ENCODE results near the gene SCARB1. TPM values are rescaled to one million over a fixed set of nuclear protein-coding genes. Genes with fewer than 3 reads are reported as not detected.

SCARB1 gene
- total and polyA plus RNA-seq, 2 donors, result 3.2 to 16.7 TPM

GRCh38 chr12:124875803-124876132, 12.1 kb upstream of the SCARB1 start:
- Histone ChIP-seq H3K36me3 (ENCODE audit: control insufficient read depth in 2 of 2, insufficient read depth in 2 of 2, low read length in 1 of 2) (no peaks in the 10 kb centered on the region), H3K27me3 (ENCODE audit: control insufficient read depth in 2 of 2, insufficient read depth in 1 of 2, low read length in 1 of 2) (no peaks in the 10 kb centered on the region), H3K9me3 (ENCODE audit: control insufficient read depth in 2 of 2, insufficient read depth in 1 of 2, low read length in 1 of 2) (no peaks in the 10 kb centered on the region), H3K4me3 (ENCODE audit: low read length in 2 of 2) (no peak overlapping the region), H3K4me1 (ENCODE audit: control insufficient read depth in 2 of 2, insufficient read depth in 2 of 2, low read length in 2 of 2) (peaks cover 0 to 4% of the 10 kb centered on the region in 2 donors), H3K27ac (ENCODE audit: low read depth in 1 of 2, low read length in 1 of 2) (no peak overlapping the region)
- no peak for DNase-seq (ENCODE audit: low read depth in 6 of 9, low spot score in 9 of 9)
- WGBS, result 96% methylated on average over 2 of the region's 2 CpGs

- WGBS, result 95% methylated on average over 14 of the region's 14 CpGs
- no peaks in the 10 kb centered on the region for H3K9me3 ChIP-seq (ENCODE audit: control insufficient read depth in 2 of 2, insufficient read depth in 1 of 2, low read length in 1 of 2)
- no peak overlapping the region for H3K4me3 ChIP-seq (ENCODE audit: low read length in 2 of 2)
- H3K36me3 ChIP-seq (ENCODE audit: control insufficient read depth in 2 of 2, insufficient read depth in 2 of 2, low read length in 1 of 2), result no peaks in the 10 kb centered on the region
- H3K27me3 ChIP-seq (ENCODE audit: control insufficient read depth in 2 of 2, insufficient read depth in 1 of 2, low read length in 1 of 2), result no peaks in the 10 kb centered on the region
- DNase-seq (ENCODE audit: low read depth in 6 of 9, low spot score in 9 of 9), result no peak
- H3K4me1 ChIP-seq (ENCODE audit: control insufficient read depth in 2 of 2, insufficient read depth in 2 of 2, low read length in 2 of 2), result peaks cover 0 to 4% of the 10 kb centered on the region in 2 donors
- no peak overlapping the region for H3K27ac ChIP-seq (ENCODE audit: low read depth in 1 of 2, low read length in 1 of 2)
These were observed 11.5 kb upstream of the SCARB1 start for GRCh38 chr12:124874988-124875802.

- Histone ChIP-seq H3K4me1 (ENCODE audit: control insufficient read depth in 2 of 2, insufficient read depth in 2 of 2, low read length in 2 of 2) (peaks cover 4 to 14% of the 10 kb centered on the region in 2 donors), H3K9me3 (ENCODE audit: control insufficient read depth in 2 of 2, insufficient read depth in 1 of 2, low read length in 1 of 2) (no peaks in the 10 kb centered on the region), H3K36me3 (ENCODE audit: control insufficient read depth in 2 of 2, insufficient read depth in 2 of 2, low read length in 1 of 2) (no peaks in the 10 kb centered on the region), H3K4me3 (ENCODE audit: low read length in 2 of 2) (no peak overlapping the region), H3K27me3 (ENCODE audit: control insufficient read depth in 2 of 2, insufficient read depth in 1 of 2, low read length in 1 of 2) (peaks cover 0 to 1% of the 10 kb centered on the region in 2 donors), H3K27ac (ENCODE audit: low read depth in 1 of 2, low read length in 1 of 2) (no peak overlapping the region)
- no peak for DNase-seq (ENCODE audit: low read depth in 6 of 9, low spot score in 9 of 9)
- 98% methylated on average over 4 of the region's 4 CpGs for WGBS
These were observed 10.5 kb upstream of the SCARB1 start for GRCh38 chr12:124874188-124874587.

- no peak overlapping the region for H3K4me3 ChIP-seq (ENCODE audit: low read length in 2 of 2)
- H3K27ac ChIP-seq (ENCODE audit: low read depth in 1 of 2, low read length in 1 of 2), result no peak overlapping the region
- peaks cover 6 to 24% of the 10 kb centered on the region in 2 donors for H3K4me1 ChIP-seq (ENCODE audit: control insufficient read depth in 2 of 2, insufficient read depth in 2 of 2, low read length in 2 of 2)
- no peak for DNase-seq (ENCODE audit: low read depth in 6 of 9, low spot score in 9 of 9)
- peaks cover 0 to 5% of the 10 kb centered on the region in 2 donors for H3K27me3 ChIP-seq (ENCODE audit: control insufficient read depth in 2 of 2, insufficient read depth in 1 of 2, low read length in 1 of 2)
- whole genome bisulfite sequencing, result 96% methylated on average over 11 of the region's 11 CpGs
- no peaks in the 10 kb centered on the region for H3K36me3 ChIP-seq (ENCODE audit: control insufficient read depth in 2 of 2, insufficient read depth in 2 of 2, low read length in 1 of 2)
- no peaks in the 10 kb centered on the region for H3K9me3 ChIP-seq (ENCODE audit: control insufficient read depth in 2 of 2, insufficient read depth in 1 of 2, low read length in 1 of 2)
These were observed 8.5 kb upstream of the SCARB1 start for GRCh38 chr12:124872068-124872719.

- Histone ChIP-seq H3K27ac (ENCODE audit: low read depth in 1 of 2, low read length in 1 of 2) (no peak overlapping the region), H3K9me3 (ENCODE audit: control insufficient read depth in 2 of 2, insufficient read depth in 1 of 2, low read length in 1 of 2) (no peaks in the 10 kb centered on the region), H3K4me3 (ENCODE audit: low read length in 2 of 2) (no peak overlapping the region), H3K4me1 (ENCODE audit: control insufficient read depth in 2 of 2, insufficient read depth in 2 of 2, low read length in 2 of 2) (peaks cover 6 to 31% of the 10 kb centered on the region in 2 donors), H3K36me3 (ENCODE audit: control insufficient read depth in 2 of 2, insufficient read depth in 2 of 2, low read length in 1 of 2) (no peaks in the 10 kb centered on the region), H3K27me3 (ENCODE audit: control insufficient read depth in 2 of 2, insufficient read depth in 1 of 2, low read length in 1 of 2) (peaks cover 0 to 5% of the 10 kb centered on the region in 2 donors)
- DNase-seq (ENCODE audit: low read depth in 6 of 9, low spot score in 9 of 9), result no peak
- 96% methylated on average over 4 of the region's 4 CpGs for WGBS
These were observed 7.6 kb upstream of the SCARB1 start for GRCh38 chr12:124871297-124871696.

GRCh38 chr12:124870515-124870914, 6.9 kb upstream of the SCARB1 start:
- Histone ChIP-seq H3K27ac (ENCODE audit: low read depth in 1 of 2, low read length in 1 of 2) (no peak overlapping the region), H3K4me1 (ENCODE audit: control insufficient read depth in 2 of 2, insufficient read depth in 2 of 2, low read length in 2 of 2) (peaks cover 6 to 31% of the 10 kb centered on the region in 2 donors), H3K36me3 (ENCODE audit: control insufficient read depth in 2 of 2, insufficient read depth in 2 of 2, low read length in 1 of 2) (no peaks in the 10 kb centered on the region), H3K4me3 (ENCODE audit: low read length in 2 of 2) (no peak overlapping the region), H3K9me3 (ENCODE audit: control insufficient read depth in 2 of 2, insufficient read depth in 1 of 2, low read length in 1 of 2) (no peaks in the 10 kb centered on the region), H3K27me3 (ENCODE audit: control insufficient read depth in 2 of 2, insufficient read depth in 1 of 2, low read length in 1 of 2) (peaks cover 0 to 5% of the 10 kb centered on the region in 2 donors)
- no peak for DNase-seq (ENCODE audit: low read depth in 6 of 9, low spot score in 9 of 9)
- WGBS, result 99% methylated on average over 4 of the region's 4 CpGs

- peak in 1 of 9 donors; percentile 49 for DNase-seq (ENCODE audit: low read depth in 6 of 9, low spot score in 9 of 9)
- Histone ChIP-seq H3K36me3 (ENCODE audit: control insufficient read depth in 2 of 2, insufficient read depth in 2 of 2, low read length in 1 of 2) (no peaks in the 10 kb centered on the region), H3K4me1 (ENCODE audit: control insufficient read depth in 2 of 2, insufficient read depth in 2 of 2, low read length in 2 of 2) (peaks cover 8 to 35% of the 10 kb centered on the region in 2 donors), H3K9me3 (ENCODE audit: control insufficient read depth in 2 of 2, insufficient read depth in 1 of 2, low read length in 1 of 2) (peaks cover 0 to 5% of the 10 kb centered on the region in 2 donors), H3K27ac (ENCODE audit: low read depth in 1 of 2, low read length in 1 of 2) (peak overlapping the region in 1 of 2 donors; percentile 38), H3K27me3 (ENCODE audit: control insufficient read depth in 2 of 2, insufficient read depth in 1 of 2, low read length in 1 of 2) (peaks cover 0 to 5% of the 10 kb centered on the region in 2 donors), H3K4me3 (ENCODE audit: low read length in 2 of 2) (peak overlapping the region in 1 of 2 donors; percentile 22)
- WGBS, result 20% methylated on average over 17 of the region's 17 CpGs
These were observed 5.5 kb upstream of the SCARB1 start for GRCh38 chr12:124869059-124869665.

- H3K4me3 ChIP-seq (ENCODE audit: low read length in 2 of 2), result peak overlapping the region in 1 of 2 donors; percentile 22
- DNase-seq (ENCODE audit: low read depth in 6 of 9, low spot score in 9 of 9), result peak in 1 of 9 donors; percentile 46
- H3K27ac ChIP-seq (ENCODE audit: low read depth in 1 of 2, low read length in 1 of 2), result peak overlapping the region in 1 of 2 donors; percentile 38
- peaks cover 0 to 5% of the 10 kb centered on the region in 2 donors for H3K27me3 ChIP-seq (ENCODE audit: control insufficient read depth in 2 of 2, insufficient read depth in 1 of 2, low read length in 1 of 2)
- peaks cover 10 to 36% of the 10 kb centered on the region in 2 donors for H3K4me1 ChIP-seq (ENCODE audit: control insufficient read depth in 2 of 2, insufficient read depth in 2 of 2, low read length in 2 of 2)
- no peaks in the 10 kb centered on the region for H3K36me3 ChIP-seq (ENCODE audit: control insufficient read depth in 2 of 2, insufficient read depth in 2 of 2, low read length in 1 of 2)
- WGBS, result 48% methylated on average over 11 of the region's 11 CpGs
- H3K9me3 ChIP-seq (ENCODE audit: control insufficient read depth in 2 of 2, insufficient read depth in 1 of 2, low read length in 1 of 2), result peaks cover 0 to 8% of the 10 kb centered on the region in 2 donors
These were observed 4.8 kb upstream of the SCARB1 start for GRCh38 chr12:124868252-124869058.

Measured in thymus (tissue), 11 donors.